NOMO-1 treated with dmso at 0.1 percent for 144 hours (cell line): ENCODE measurements around the gene ZNF417.
"Not testable (repeated sequence)": the region's sequence is repeated elsewhere in the genome, so short reads cannot be mapped to it uniquely, and the experiment has no call there.

ENCODE experiments used
- DNase-seq: peaks from one replicate; lab custom pipeline; 2025; ENCODE audit not compliant: unreplicated experiment; lab: John Stamatoyannopoulos, UW

Gene ZNF417

GRCh38 chr19:57888107-57888559 lies 28.3 kb downstream of the ZNF417 start:
- DNase-seq: no peak

GRCh38 chr19:57887195-57887941 lies 29.0 kb downstream of the ZNF417 start:
- DNase-seq: no peak

- no peak for DNase-seq
Observed at GRCh38 chr19:57886046-57886445, 30.3 kb downstream of the ZNF417 start.

GRCh38 chr19:57873883-57874799 lies 42.3 kb downstream of the ZNF417 start:
- DNase-seq: not testable (repeated sequence)

GRCh38 chr19:57872450-57872849 lies 43.9 kb downstream of the ZNF417 start:
- no peak for DNase-seq

GRCh38 chr19:57870225-57870624 lies 46.2 kb downstream of the ZNF417 start:
- no peak for DNase-seq

- DNase-seq: not testable (repeated sequence)
Observed at GRCh38 chr19:57869655-57870054, 46.7 kb downstream of the ZNF417 start.

GRCh38 chr19:57867868-57868492 lies 48.4 kb downstream of the ZNF417 start:
- no peak for DNase-seq
